HepG2 (cell line): ENCODE data around the gene SELENOV. TPM values are rescaled to one million over a fixed set of nuclear protein-coding genes. Genes with fewer than 3 reads are reported as not detected.

ENCODE experiments used
- ARNT2 ChIP-seq: sonication (generic); formaldehyde crosslinking; IDR thresholded peaks from 2 replicates; pipeline ENCODE4 v1.8.0; 2022; ENCODE audit warnings: mild to moderate bottlenecking, low read depth, missing genetic modification reagents, moderate library complexity
- ATF3 ChIP-seq: sonication (generic); formaldehyde crosslinking; IDR thresholded peaks from 2 replicates; pipeline ENCODE4 v1.4.0; 2020; ENCODE audit warnings: missing genetic modification reagents
- GABPB1 ChIP-seq: IDR thresholded peaks from 2 replicates; pipeline ENCODE4 v1.6.1; 2016; ENCODE audit warnings: mild to moderate bottlenecking, missing genetic modification reagents, moderate library complexity, missing compliant biosample characterization
- MATR3 ChIP-seq: sonication (generic); formaldehyde crosslinking; IDR thresholded peaks from 2 replicates; pipeline ENCODE4 v1.4.0; 2020; ENCODE audit warnings: missing genetic modification reagents
- MTERF4 ChIP-seq: sonication (generic); formaldehyde crosslinking; IDR thresholded peaks from 2 replicates; pipeline ENCODE4 v1.8.0; 2023; ENCODE audit warnings: mild to moderate bottlenecking, missing genetic modification reagents
- NCOA1 ChIP-seq: sonication (generic); formaldehyde crosslinking; IDR thresholded peaks from 2 replicates; pipeline ENCODE4 v1.9.0; 2021; ENCODE audit warnings: missing genetic modification reagents
- NFRKB ChIP-seq: fragments of 450-650 bp; IDR thresholded peaks from 2 replicates; pipeline ENCODE4 v1.6.1; 2017
- SP1 ChIP-seq, 2 experiments: fragments of 450-650 bp in 1 of 2; sonication (generic) in 1 of 2; formaldehyde crosslinking in 1 of 2; IDR thresholded peaks; 2 replicates each; pipeline versions ENCODE4 v1.4.0 to v1.6.1; 2016 to 2020; ENCODE audit warnings: missing genetic modification reagents in 1 of 2
- ZKSCAN1 ChIP-seq: fragments of 150-350 bp; IDR thresholded peaks from 2 replicates; pipeline ENCODE4 v1.6.1; 2014; ENCODE audit warnings: low read length
- ZMYM2 ChIP-seq: sonication (generic); formaldehyde crosslinking; IDR thresholded peaks from 2 replicates; pipeline ENCODE4 v1.8.0; 2022; ENCODE audit warnings: mild to moderate bottlenecking, missing genetic modification reagents
- ZNF782 ChIP-seq: sonication (generic); formaldehyde crosslinking; IDR thresholded peaks from 2 replicates; pipeline ENCODE4 v1.4.0; 2020; ENCODE audit warnings: missing genetic modification reagents, mild to moderate bottlenecking, borderline replicate concordance
- polyA plus RNA-seq, 8 experiments: library from polyadenylated mRNA; depleted of rRNA in 3 of 8; stranded (reverse) in 7 of 8; unstranded in 1 of 8; fragments of >200 nt; fragmentation: Illumina TruSeq in 4 of 8; extraction: Trizol in 4 of 8; gene quantifications; 2 replicates each; pipeline versions ENCODE4 v1.2.1 to v1.2.3, GENCODE V29; 2011 to 2016; ENCODE audit warnings: low read depth in 4 of 8, missing spikeins in 1 of 8, mixed read lengths in 1 of 8; ENCODE audit not compliant: insufficient read depth in 1 of 8
- total RNA-seq, 5 experiments: library from RNA; depleted of rRNA; stranded (reverse); fragments of >200 nt; fragmentation: Illumina TruSeq; extraction: Trizol; gene quantifications; 2 replicates each; pipeline ENCODE4 v1.2.3, GENCODE V29; 2016; ENCODE audit warnings: low read depth in 1 of 5
- TF ChIP-seq, protein P1 (sequence below): sonication (generic); formaldehyde crosslinking; IDR thresholded peaks from 2 replicates; pipeline ENCODE4 v1.4.0; 2020; ENCODE audit warnings: mild to moderate bottlenecking, missing genetic modification reagents
- TF ChIP-seq, protein P2 (sequence below): sonication (generic); formaldehyde crosslinking; IDR thresholded peaks from 2 replicates; pipeline ENCODE4 v1.4.0; 2020; ENCODE audit warnings: missing genetic modification reagents
- TF ChIP-seq, protein P3 (sequence below): sonication (generic); formaldehyde crosslinking; IDR thresholded peaks from 2 replicates; pipeline ENCODE4 v1.4.0; 2020; ENCODE audit warnings: missing genetic modification reagents

The SELENOV gene
- total and polyA plus RNA-seq, 2 of the 13 experiments (the other 11 are each of a cell fraction or from before 2014, with no cell fraction given): not detected

DNA sequence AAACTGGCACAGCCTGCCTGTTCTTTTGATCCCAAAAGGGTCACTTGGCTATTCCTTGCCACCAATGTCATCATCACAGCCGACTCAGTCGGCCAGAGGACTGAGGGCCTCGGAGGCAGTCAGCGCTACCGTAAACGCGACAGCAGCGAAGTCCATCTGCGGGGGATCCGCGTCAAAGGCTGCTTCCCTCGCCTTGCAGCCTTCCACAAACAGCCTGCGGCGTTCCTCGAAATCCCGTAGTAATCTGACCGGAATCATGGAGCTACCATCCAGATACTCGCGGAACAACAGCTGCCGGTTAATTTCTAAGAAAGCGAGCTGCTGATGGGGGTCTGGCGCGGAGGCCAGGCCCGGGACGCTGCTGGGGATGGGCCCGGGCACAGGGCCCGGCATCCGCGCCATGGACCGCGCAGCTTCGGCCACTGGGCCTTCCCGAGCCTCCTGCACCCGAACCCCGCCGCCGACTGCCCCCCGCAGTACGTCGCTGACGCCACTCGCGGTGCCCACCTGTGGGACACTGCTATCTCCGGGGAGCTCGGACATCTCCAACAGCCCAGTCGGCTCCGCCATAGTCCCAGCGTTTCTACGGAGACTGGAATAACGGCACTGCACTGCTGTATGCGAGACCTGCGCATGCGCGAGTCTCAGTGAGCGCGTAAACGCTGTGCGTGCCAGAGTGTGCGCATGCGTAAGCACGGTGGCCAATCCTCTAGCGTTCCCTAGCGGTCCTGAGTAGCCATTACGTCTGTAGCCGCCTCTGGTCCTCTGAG, 17.5 kb downstream of the SELENOV start, which contains the start of gene EID2B (continued):
- TF ChIP-seq, protein P1, sequence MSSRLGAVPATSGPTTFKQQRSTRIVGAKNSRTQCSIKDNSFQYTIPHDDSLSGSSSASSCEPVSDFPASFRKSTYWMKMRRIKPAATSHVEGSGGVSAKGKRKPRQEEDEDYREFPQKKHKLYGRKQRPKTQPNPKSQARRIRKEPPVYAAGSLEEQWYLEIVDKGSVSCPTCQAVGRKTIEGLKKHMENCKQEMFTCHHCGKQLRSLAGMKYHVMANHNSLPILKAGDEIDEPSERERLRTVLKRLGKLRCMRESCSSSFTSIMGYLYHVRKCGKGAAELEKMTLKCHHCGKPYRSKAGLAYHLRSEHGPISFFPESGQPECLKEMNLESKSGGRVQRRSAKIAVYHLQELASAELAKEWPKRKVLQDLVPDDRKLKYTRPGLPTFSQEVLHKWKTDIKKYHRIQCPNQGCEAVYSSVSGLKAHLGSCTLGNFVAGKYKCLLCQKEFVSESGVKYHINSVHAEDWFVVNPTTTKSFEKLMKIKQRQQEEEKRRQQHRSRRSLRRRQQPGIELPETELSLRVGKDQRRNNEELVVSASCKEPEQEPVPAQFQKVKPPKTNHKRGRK (CRISPR knock-in tag): no peak
- TF ChIP-seq, protein P2, sequence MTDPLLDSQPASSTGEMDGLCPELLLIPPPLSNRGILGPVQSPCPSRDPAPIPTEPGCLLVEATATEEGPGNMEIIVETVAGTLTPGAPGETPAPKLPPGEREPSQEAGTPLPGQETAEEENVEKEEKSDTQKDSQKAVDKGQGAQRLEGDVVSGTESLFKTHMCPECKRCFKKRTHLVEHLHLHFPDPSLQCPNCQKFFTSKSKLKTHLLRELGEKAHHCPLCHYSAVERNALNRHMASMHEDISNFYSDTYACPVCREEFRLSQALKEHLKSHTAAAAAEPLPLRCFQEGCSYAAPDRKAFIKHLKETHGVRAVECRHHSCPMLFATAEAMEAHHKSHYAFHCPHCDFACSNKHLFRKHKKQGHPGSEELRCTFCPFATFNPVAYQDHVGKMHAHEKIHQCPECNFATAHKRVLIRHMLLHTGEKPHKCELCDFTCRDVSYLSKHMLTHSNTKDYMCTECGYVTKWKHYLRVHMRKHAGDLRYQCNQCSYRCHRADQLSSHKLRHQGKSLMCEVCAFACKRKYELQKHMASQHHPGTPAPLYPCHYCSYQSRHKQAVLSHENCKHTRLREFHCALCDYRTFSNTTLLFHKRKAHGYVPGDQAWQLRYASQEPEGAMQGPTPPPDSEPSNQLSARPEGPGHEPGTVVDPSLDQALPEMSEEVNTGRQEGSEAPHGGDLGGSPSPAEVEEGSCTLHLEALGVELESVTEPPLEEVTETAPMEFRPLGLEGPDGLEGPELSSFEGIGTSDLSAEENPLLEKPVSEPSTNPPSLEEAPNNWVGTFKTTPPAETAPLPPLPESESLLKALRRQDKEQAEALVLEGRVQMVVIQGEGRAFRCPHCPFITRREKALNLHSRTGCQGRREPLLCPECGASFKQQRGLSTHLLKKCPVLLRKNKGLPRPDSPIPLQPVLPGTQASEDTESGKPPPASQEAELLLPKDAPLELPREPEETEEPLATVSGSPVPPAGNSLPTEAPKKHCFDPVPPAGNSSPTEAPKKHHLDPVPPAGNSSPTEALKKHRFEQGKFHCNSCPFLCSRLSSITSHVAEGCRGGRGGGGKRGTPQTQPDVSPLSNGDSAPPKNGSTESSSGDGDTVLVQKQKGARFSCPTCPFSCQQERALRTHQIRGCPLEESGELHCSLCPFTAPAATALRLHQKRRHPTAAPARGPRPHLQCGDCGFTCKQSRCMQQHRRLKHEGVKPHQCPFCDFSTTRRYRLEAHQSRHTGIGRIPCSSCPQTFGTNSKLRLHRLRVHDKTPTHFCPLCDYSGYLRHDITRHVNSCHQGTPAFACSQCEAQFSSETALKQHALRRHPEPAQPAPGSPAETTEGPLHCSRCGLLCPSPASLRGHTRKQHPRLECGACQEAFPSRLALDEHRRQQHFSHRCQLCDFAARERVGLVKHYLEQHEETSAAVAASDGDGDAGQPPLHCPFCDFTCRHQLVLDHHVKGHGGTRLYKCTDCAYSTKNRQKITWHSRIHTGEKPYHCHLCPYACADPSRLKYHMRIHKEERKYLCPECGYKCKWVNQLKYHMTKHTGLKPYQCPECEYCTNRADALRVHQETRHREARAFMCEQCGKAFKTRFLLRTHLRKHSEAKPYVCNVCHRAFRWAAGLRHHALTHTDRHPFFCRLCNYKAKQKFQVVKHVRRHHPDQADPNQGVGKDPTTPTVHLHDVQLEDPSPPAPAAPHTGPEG (CRISPR knock-in tag): no peak
- peak; percentile 94 for TF ChIP-seq ZNF782 (CRISPR knock-in tag)
- peak; percentile 46; the same call in 1 of the 2 replicates for TF ChIP-seq ATF3
- no peak for TF ChIP-seq ZMYM2
- no peak; the same call in 1 of the 2 replicates for TF ChIP-seq MATR3
- 0 out of 2 replicates have a peak, but pooled peaks have one; percentile 53 for TF ChIP-seq ARNT2 (CRISPR knock-in tag)
- peak; percentile 72; the same call in 1 of the 2 replicates for TF ChIP-seq GABPB1 (CRISPR knock-in tag)
- no peak for TF ChIP-seq SP1 (IDR thresholded peaks at IDR 0.05)
- 0 out of 2 replicates have a peak, but pooled peaks have one; percentile 15 for TF ChIP-seq SP1 (CRISPR knock-in tag; IDR thresholded peaks at IDR 0.05)
- TF ChIP-seq NFRKB: no peak
- no peak for TF ChIP-seq ZKSCAN1
- TF ChIP-seq MTERF4 (CRISPR knock-in tag): no peak; the same call in 1 of the 2 replicates
- TF ChIP-seq, protein P3, sequence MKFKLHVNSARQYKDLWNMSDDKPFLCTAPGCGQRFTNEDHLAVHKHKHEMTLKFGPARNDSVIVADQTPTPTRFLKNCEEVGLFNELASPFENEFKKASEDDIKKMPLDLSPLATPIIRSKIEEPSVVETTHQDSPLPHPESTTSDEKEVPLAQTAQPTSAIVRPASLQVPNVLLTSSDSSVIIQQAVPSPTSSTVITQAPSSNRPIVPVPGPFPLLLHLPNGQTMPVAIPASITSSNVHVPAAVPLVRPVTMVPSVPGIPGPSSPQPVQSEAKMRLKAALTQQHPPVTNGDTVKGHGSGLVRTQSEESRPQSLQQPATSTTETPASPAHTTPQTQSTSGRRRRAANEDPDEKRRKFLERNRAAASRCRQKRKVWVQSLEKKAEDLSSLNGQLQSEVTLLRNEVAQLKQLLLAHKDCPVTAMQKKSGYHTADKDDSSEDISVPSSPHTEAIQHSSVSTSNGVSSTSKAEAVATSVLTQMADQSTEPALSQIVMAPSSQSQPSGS (CRISPR knock-in tag): peak; percentile 76
- 0 out of 2 replicates have a peak, but pooled peaks have one; percentile 59 for TF ChIP-seq NCOA1 (CRISPR knock-in tag)
